ENCODE measurements around the gene SLC7A14. TPM values are rescaled to one million over a fixed set of nuclear protein-coding genes. Genes with fewer than 3 reads are reported as not detected.

The SLC7A14 gene
- total and polyA plus RNA-seq, 2 donors (not counting 3 experiments of a cell fraction or from before 2014, with no cell fraction given) = 0.07 to 0.57 TPM

DNA sequence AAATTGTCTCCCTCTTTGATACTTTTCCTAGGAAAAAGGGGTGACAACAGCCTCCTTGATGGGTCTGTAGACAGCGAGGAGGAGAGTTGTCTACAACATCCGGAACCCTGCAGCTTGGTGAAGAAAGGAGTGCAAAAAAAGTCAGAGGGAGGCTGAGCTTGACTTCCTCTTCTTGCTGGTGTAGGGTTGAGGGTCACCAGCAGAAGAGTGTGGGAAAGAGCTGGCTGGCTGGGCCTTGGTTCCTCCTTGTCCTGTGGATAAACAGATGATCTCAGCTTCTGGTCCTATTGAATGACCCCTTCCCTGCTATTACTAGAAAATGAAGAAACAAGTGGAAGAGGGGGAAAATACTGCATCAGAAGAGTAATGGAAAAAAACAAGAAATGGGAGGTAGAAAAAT, 20.4 kb downstream of the SLC7A14 start:
- Histone ChIP-seq H2AFZ (ENCODE audit: low read depth, low read length) (no peak overlapping the region), H3K4me1 (ENCODE audit: control insufficient read depth, extremely low read depth, insufficient read depth, low read length) (peaks cover 12% of the 10 kb centered on the region)
- BruUV-seq (replicated peaks) = no TSS peak

More for the DNA sequence above, 20.4 kb downstream of the SLC7A14 start:
- no peaks in the 10 kb centered on the region for H4K20me1 ChIP-seq (replicated peaks; ENCODE audit: control insufficient read depth, extremely low read depth, insufficient read depth, low read length)
- dilution Hi-C loops (cut with MboI; ENCODE audit: extremely low pct_ligation_motif_present, low sequenced_read_pairs) = no loop called here
- no peaks in the 10 kb centered on the region for H3K9me3 ChIP-seq (replicated peaks; ENCODE audit: control insufficient read depth, insufficient read depth, low read length)
- H3K36me3 ChIP-seq (ENCODE audit: control insufficient read depth in 2 of 2, extremely low read depth in 1 of 2, insufficient read depth in 2 of 2, low read length in 2 of 2) = no peaks in the 10 kb centered on the region
- ChIA-PET CTCF (interaction anchor here (0.8 to 3.7 kb wide), 4 partner anchors 12 to 246 kb away, joined by 3 to 14 read pairs (median 4); partner anchors contain the start of gene SLC7A14), POLR2A (no interaction called here)
- intact Hi-C loops (cut with micrococcal nuclease) = loop anchor here (2.0 kb wide), 1 partner anchor 147 kb away; the partner anchor contains the start of gene CLDN11
- H3K4me2 ChIP-seq (ENCODE audit: insufficient read depth, low read length) = no peak overlapping the region
- no peaks in the 10 kb centered on the region for H3K9me1 ChIP-seq (replicated peaks; ENCODE audit: control insufficient read depth, extremely low read depth, insufficient read depth, low read length)
- peak; percentile 82 for DNase-seq (ENCODE audit: low read depth, low spot score)
- no peak overlapping the region for H3K27ac ChIP-seq (ENCODE audit: insufficient read depth, low read depth, low read length)
- H3K4me3 ChIP-seq (replicated peaks in 1 of 3; ENCODE audit: insufficient read depth in 1 of 3, low read depth in 1 of 3, low read length in 3 of 3) = no peak overlapping the region
- no peak overlapping the region for H3K9ac ChIP-seq (replicated peaks; ENCODE audit: extremely low read depth, insufficient read depth, low read length)
- FAIRE-seq = no peak
- TF ChIP-seq, protein P1, sequence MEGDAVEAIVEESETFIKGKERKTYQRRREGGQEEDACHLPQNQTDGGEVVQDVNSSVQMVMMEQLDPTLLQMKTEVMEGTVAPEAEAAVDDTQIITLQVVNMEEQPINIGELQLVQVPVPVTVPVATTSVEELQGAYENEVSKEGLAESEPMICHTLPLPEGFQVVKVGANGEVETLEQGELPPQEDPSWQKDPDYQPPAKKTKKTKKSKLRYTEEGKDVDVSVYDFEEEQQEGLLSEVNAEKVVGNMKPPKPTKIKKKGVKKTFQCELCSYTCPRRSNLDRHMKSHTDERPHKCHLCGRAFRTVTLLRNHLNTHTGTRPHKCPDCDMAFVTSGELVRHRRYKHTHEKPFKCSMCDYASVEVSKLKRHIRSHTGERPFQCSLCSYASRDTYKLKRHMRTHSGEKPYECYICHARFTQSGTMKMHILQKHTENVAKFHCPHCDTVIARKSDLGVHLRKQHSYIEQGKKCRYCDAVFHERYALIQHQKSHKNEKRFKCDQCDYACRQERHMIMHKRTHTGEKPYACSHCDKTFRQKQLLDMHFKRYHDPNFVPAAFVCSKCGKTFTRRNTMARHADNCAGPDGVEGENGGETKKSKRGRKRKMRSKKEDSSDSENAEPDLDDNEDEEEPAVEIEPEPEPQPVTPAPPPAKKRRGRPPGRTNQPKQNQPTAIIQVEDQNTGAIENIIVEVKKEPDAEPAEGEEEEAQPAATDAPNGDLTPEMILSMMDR (IDR thresholded peaks at IDR 0.05; ENCODE audit: extremely low read depth in 1 of 2, insufficient read depth in 1 of 2, low read depth in 1 of 2, low read length in 2 of 2) = no peak
- TF ChIP-seq MYC (IDR thresholded peaks at IDR 0.05; ENCODE audit: low read depth, low read length) = no peak
- no peak for TF ChIP-seq FOS (IDR thresholded peaks at IDR 0.05; ENCODE audit: borderline replicate concordance, insufficient read depth, low read length)
- no peak for TF ChIP-seq POLR2AphosphoS5 (IDR thresholded peaks at IDR 0.05; ENCODE audit: insufficient read depth, low read depth, low read length)
- TF ChIP-seq JUN (IDR thresholded peaks at IDR 0.05; ENCODE audit: borderline replicate concordance, insufficient read depth, insufficient read length, low read depth) = no peak
- TF ChIP-seq EZH2 (IDR thresholded peaks at IDR 0.05; ENCODE audit: borderline replicate concordance, low read depth, low read length, severe bottlenecking) = no peak
- TF ChIP-seq GATA2 (IDR thresholded peaks at IDR 0.05; ENCODE audit: insufficient read depth, insufficient read length, low read depth, low read length) = no peak
- TF ChIP-seq POLR2A (IDR thresholded peaks at IDR 0.05; ENCODE audit: low read depth, low read length) = no peak
- TF ChIP-seq, protein P2, sequence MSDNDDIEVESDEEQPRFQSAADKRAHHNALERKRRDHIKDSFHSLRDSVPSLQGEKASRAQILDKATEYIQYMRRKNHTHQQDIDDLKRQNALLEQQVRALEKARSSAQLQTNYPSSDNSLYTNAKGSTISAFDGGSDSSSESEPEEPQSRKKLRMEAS (IDR thresholded peaks at IDR 0.05; ENCODE audit: insufficient read depth, insufficient read length) = no peak
- H3K79me2 ChIP-seq (ENCODE audit: control insufficient read depth, insufficient read depth, low read length) = no peaks in the 10 kb centered on the region
- no peaks in the 10 kb centered on the region for H3K27me3 ChIP-seq (ENCODE audit: control insufficient read depth in 2 of 2, insufficient read depth in 2 of 2, low read length in 2 of 2)
